HCT116 (cell line): Measurements from ENCODE around the gene FGD5. TPM values are rescaled to one million over a fixed set of nuclear protein-coding genes. Genes with fewer than 3 reads are reported as not detected.

Experiments used
- ATAC-seq: fragments of 200-7000 bp; cut with Tn5 transposase; 2 replicates; pipeline ENCODE4 v1.9.1; 2020; ENCODE audit warnings: mild to moderate bottlenecking, moderate library complexity
- BruUV-seq: library from RNA; stranded (reverse); fragments of 400-500 nt; replicated peaks from 2 replicates; lab custom pipeline; 2021; lab: Mats Ljungman, UMichigan
- CTCF ChIA-PET: fragments of 300-600 bp; sonication (Branson Sonifier 250); formaldehyde crosslinking; loops from one replicate; lab custom pipeline; 2021; ENCODE audit warnings: antibody characterized with exemption; lab: Charles Lee
- POLR2A ChIA-PET: fragments of 300-600, 350-600 bp; sonication (Branson Sonifier 250); formaldehyde crosslinking; loops from one replicate; lab custom pipeline; 2021; ENCODE audit warnings: antibody characterized with exemption; lab: Charles Lee
- RAD21 ChIA-PET, 2 experiments: fragments of 300-600 bp; sonication (Branson Sonifier 250); formaldehyde crosslinking; loops; one replicate each; lab custom pipeline; 2023; ENCODE audit warnings: low total read pairs in 2 of 2; ENCODE audit not compliant: uncharacterized antibody in 2 of 2, unreplicated experiment in 2 of 2, low non-redundant PET in 1 of 2; lab: Charles Lee
- DNase-seq: peaks from one replicate; pipeline ENCODE4 v3.0.0-alpha.2; 2010; ENCODE audit warnings: low read depth, low spot score
- H2AFZ ChIP-seq: fragments of 200-600 bp; shearing (Covaris generic), sonication (generic); 2 replicates; pipeline ENCODE4 v1.6.1; 2017; ENCODE audit warnings: low read depth, mixed run types, mixed read lengths, antibody characterized with exemption, low read length; ENCODE audit not compliant: poor library complexity, severe bottlenecking
- H3K27ac ChIP-seq: 2 replicates; pipeline ENCODE4 v1.5.1; 2012; ENCODE audit warnings: low read depth, low read length
- H3K27me3 ChIP-seq: fragments of 200-600 bp; sonication (generic); 2 replicates; pipeline ENCODE4 v1.6.1; 2016; ENCODE audit warnings: mixed run types, low read length, mixed read lengths; ENCODE audit not compliant: insufficient read depth
- H3K36me3 ChIP-seq, 2 experiments: fragments of 200-500 bp in 1 of 2; fragments of 200-600 bp in 1 of 2; sonication (Bioruptor generic) in 1 of 2; sonication (generic) in 1 of 2; 2 replicates each; pipeline versions ENCODE4 v1.5.1 to v1.6.1; 2014 to 2016; ENCODE audit warnings: low read length in 2 of 2, inconsistent platforms in 1 of 2, mixed read lengths in 1 of 2, mixed run types in 1 of 2; ENCODE audit not compliant: insufficient read depth in 2 of 2, control insufficient read depth in 1 of 2
- H3K4me1 ChIP-seq, 2 experiments: fragments of 200-600 bp in 1 of 2; sonication (generic) in 1 of 2; 2 replicates each; pipeline versions ENCODE4 v1.5.1 to v1.6.1; 2012 to 2017; ENCODE audit warnings: low read length in 2 of 2, inconsistent platforms in 1 of 2, mild to moderate bottlenecking in 1 of 2, mixed read lengths in 1 of 2, mixed run types in 1 of 2, moderate library complexity in 1 of 2; ENCODE audit not compliant: insufficient read depth in 2 of 2, control insufficient read depth in 1 of 2
- H3K4me2 ChIP-seq: fragments of 200-600 bp; sonication (generic); 2 replicates; pipeline ENCODE4 v1.6.1; 2017; ENCODE audit warnings: mixed run types, low read length, mixed read lengths
- H3K4me3 ChIP-seq, 2 experiments: fragments of 200-600 bp in 1 of 2; sonication (generic) in 1 of 2; replicated peaks in 1 of 2; 2 replicates each; pipeline ENCODE4 v1.5.1; 2011 to 2016; ENCODE audit warnings: low read length in 2 of 2, control low read depth in 1 of 2, low read depth in 1 of 2, mild to moderate bottlenecking in 1 of 2, mixed read lengths in 1 of 2, mixed run types in 1 of 2
- H3K79me2 ChIP-seq: fragments of 200-600 bp; sonication (generic); 2 replicates; pipeline ENCODE4 v1.6.1; 2017; ENCODE audit warnings: mild to moderate bottlenecking, mixed run types, low read length, moderate library complexity, mixed read lengths; ENCODE audit not compliant: insufficient read depth
- H3K9ac ChIP-seq: fragments of 200-600 bp; sonication (generic); 2 replicates; pipeline ENCODE4 v1.6.1; 2016; ENCODE audit warnings: low read length, mixed read lengths
- H3K9me2 ChIP-seq: fragments of 200-600 bp; sonication (generic), shearing (Covaris generic); 2 replicates; pipeline ENCODE4 v1.6.1; 2017; ENCODE audit warnings: mixed run types, mild to moderate bottlenecking, moderate library complexity; ENCODE audit not compliant: insufficient read depth
- H3K9me3 ChIP-seq, 2 experiments: fragments of 200-500 bp in 1 of 2; fragments of 200-600 bp in 1 of 2; sonication (Bioruptor generic) in 1 of 2; sonication (generic) in 1 of 2; 2 replicates each; pipeline ENCODE4 v1.6.1; 2014 to 2017; ENCODE audit warnings: low read length in 2 of 2, mixed read lengths in 2 of 2, inconsistent platforms in 1 of 2, low read depth in 1 of 2, mild to moderate bottlenecking in 1 of 2, mixed run types in 1 of 2, moderate library complexity in 1 of 2; ENCODE audit not compliant: control insufficient read depth in 1 of 2, insufficient read depth in 1 of 2
- H4K20me1 ChIP-seq: fragments of 200-600 bp; sonication (generic), shearing (Covaris generic); 2 replicates; pipeline ENCODE4 v1.6.1; 2017; ENCODE audit warnings: mixed run types, mild to moderate bottlenecking, moderate library complexity; ENCODE audit not compliant: insufficient read depth
- ELF1 ChIP-seq: IDR thresholded peaks from 2 replicates; pipeline ENCODE4 v1.6.1; 2012; ENCODE audit warnings: low read depth, borderline replicate concordance
- JUND ChIP-seq: IDR thresholded peaks from 2 replicates; pipeline ENCODE4 v1.6.1; 2012
- MAX ChIP-seq: IDR thresholded peaks from 2 replicates; pipeline ENCODE4 v1.6.1; 2012
- POLR2A ChIP-seq: IDR thresholded peaks from 2 replicates; pipeline ENCODE4 v1.7.0; 2011; ENCODE audit warnings: borderline replicate concordance; ENCODE audit not compliant: insufficient read depth, insufficient read length; ENCODE audit errors: extremely low read depth
- POLR2AphosphoS5 ChIP-seq: IDR thresholded peaks from 2 replicates; pipeline ENCODE4 v1.6.1; 2011; ENCODE audit warnings: mild to moderate bottlenecking, low read depth, low read length, moderate library complexity
- SIN3A ChIP-seq: IDR thresholded peaks from 2 replicates; pipeline ENCODE4 v1.6.1; 2012; ENCODE audit warnings: low read depth
- SRF ChIP-seq: IDR thresholded peaks from 2 replicates; pipeline ENCODE4 v1.6.1; 2012; ENCODE audit warnings: low read depth
- TCF7L2 ChIP-seq: IDR thresholded peaks from 2 replicates; pipeline ENCODE4 v1.7.0; 2011; ENCODE audit warnings: borderline replicate concordance, inconsistent platforms; ENCODE audit not compliant: insufficient read depth, insufficient read length; ENCODE audit errors: extremely low read depth
- ZBTB33 ChIP-seq: IDR thresholded peaks from 2 replicates; pipeline ENCODE4 v1.6.1; 2011; ENCODE audit warnings: mild to moderate bottlenecking, low read length, moderate library complexity; ENCODE audit not compliant: insufficient replicate concordance; ENCODE audit errors: extremely low read depth
- ZNF274 ChIP-seq: fragments of 200-500 bp; sonication (Bioruptor generic); IDR thresholded peaks from 2 replicates; pipeline ENCODE4 v1.6.1; 2014; ENCODE audit warnings: mild to moderate bottlenecking, low read depth, low read length, inconsistent platforms
- intact Hi-C: fragments of 100-400 bp; cut with micrococcal nuclease; formaldehyde crosslinking; loops from 2 replicates; pipeline ENCODE4 v1.10.0; 2022
- total RNA-seq: library from RNA; stranded (reverse); gene quantifications from one replicate; pipeline ENCODE4 v1.2.1, GENCODE V29; 2021; ENCODE audit not compliant: unreplicated experiment

The FGD5 gene
- total RNA-seq, 1 experiment from 2014 or later: 0.22 TPM

- Histone ChIP-seq H3K27ac (no peak overlapping the region), H3K36me3 (no peaks in the 10 kb centered on the region), H3K9ac (no peak overlapping the region), H3K4me2 (no peak overlapping the region), H4K20me1 (no peaks in the 10 kb centered on the region), H3K9me2 (no peaks in the 10 kb centered on the region), H3K79me2 (no peaks in the 10 kb centered on the region), H2AFZ (no peak overlapping the region), H3K4me1 (no peaks in the 10 kb centered on the region; a peak in 1 of 4 replicates), H3K9me3 (no peaks in the 10 kb centered on the region), H3K27me3 (no peaks in the 10 kb centered on the region), H3K4me3 (no peak overlapping the region)
- CTCF ChIA-PET: no interaction called here
- no TSS peak for BruUV-seq
- ATAC-seq: no peak
- intact Hi-C loops: no loop called here
- DNase-seq: no peak
- TF ChIP-seq SRF (no peak), POLR2AphosphoS5 (no peak), SIN3A (no peak), MAX (no peak), TCF7L2 (no peak), POLR2A (no peak), ZBTB33 (no peak), ZNF274 (no peak), ELF1 (no peak), JUND (no peak)
- POLR2A ChIA-PET: no interaction called here
- RAD21 ChIA-PET: no interaction called here
Measured at GRCh38 chr3:14918356-14918860, 99.6 kb downstream of the FGD5 start.
